ENCODE results near the gene KRTAP12-4. TPM values are rescaled to one million over a fixed set of nuclear protein-coding genes. Genes with fewer than 3 reads are reported as not detected.

KRTAP12-4 gene
- total RNA-seq, 2 experiments from 2014 or later, result not detected

GRCh38 chr21:44619886-44620285, 34.6 kb downstream of the KRTAP12-4 start:
- H3K4me3 Mint-ChIP-seq, result no peak overlapping the region
- H3K27me3 Mint-ChIP-seq (ENCODE audit: low read depth), result peaks cover 4% of the 10 kb centered on the region
- H3K27ac Mint-ChIP-seq, result peak overlapping the region; percentile 10
- H3K4me1 Mint-ChIP-seq (ENCODE audit: low read depth), result peaks cover 33% of the 10 kb centered on the region
- peaks cover 39% of the 10 kb centered on the region for H3K36me3 Mint-ChIP-seq (ENCODE audit: low read depth)
- ChIA-PET CTCF (interaction anchor here (1.3 to 2.1 kb wide), 2 partner anchors 8 to 38 kb away, joined by 3 to 7 read pairs; partner anchors contain the start of gene KRTAP12-3), POLR2A (no interaction called here)
- peaks cover 53% of the 10 kb centered on the region for H3K9me3 Mint-ChIP-seq (ENCODE audit: insufficient read depth)
- no peak for ATAC-seq
- no peak for DNase-seq

GRCh38 chr21:44618909-44619308, 35.5 kb downstream of the KRTAP12-4 start:
- peaks cover 43% of the 10 kb centered on the region for H3K9me3 Mint-ChIP-seq (ENCODE audit: insufficient read depth)
- H3K27ac Mint-ChIP-seq, result peak overlapping the region; percentile 89
- CTCF ChIA-PET, result interaction anchor here (0.7 to 2.1 kb wide), 7 partner anchors 8 to 523 kb away, joined by 3 to 7 read pairs (median 4); partner anchors contain the start of gene KRTAP12-3
- ATAC-seq, result peak; percentile 98
- no peaks in the 10 kb centered on the region for H3K27me3 Mint-ChIP-seq (ENCODE audit: low read depth)
- peaks cover 33% of the 10 kb centered on the region for H3K4me1 Mint-ChIP-seq (ENCODE audit: low read depth)
- peak; percentile 77 for DNase-seq
- H3K36me3 Mint-ChIP-seq (ENCODE audit: low read depth), result peaks cover 33% of the 10 kb centered on the region
- POLR2A ChIA-PET, result interaction anchor here (0.8 to 1.2 kb wide), 2 partner anchors 33 to 34 kb away, joined by 3 to 4 read pairs; no protein-coding TSS in a partner anchor
- peak overlapping the region; percentile 45 for H3K4me3 Mint-ChIP-seq

DNA sequence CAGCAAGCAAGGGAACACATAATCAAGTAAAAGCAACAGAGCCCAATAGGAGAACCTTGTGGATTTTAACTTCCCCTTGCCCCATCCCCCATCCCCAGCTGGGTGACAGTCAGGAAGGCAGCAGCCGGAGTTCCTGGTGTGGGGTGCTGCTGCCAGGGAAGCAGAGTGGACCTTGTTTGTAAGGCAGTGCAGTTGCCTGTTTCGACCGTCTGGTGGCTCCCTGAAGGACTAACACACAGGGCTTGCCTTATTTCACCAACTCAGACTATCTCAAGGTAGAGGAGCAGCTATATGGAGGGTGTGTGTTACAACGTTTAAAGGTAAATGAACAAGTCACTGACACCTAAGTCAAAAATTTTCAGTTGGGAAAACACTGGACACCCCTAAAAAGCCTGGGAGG, 36.0 kb downstream of the KRTAP12-4 start:
- ATAC-seq (peak; percentile 29), DNase-seq (no peak)
- peaks cover 39% of the 10 kb centered on the region for H3K9me3 Mint-ChIP-seq (ENCODE audit: insufficient read depth)
- peaks cover 30% of the 10 kb centered on the region for H3K36me3 Mint-ChIP-seq (ENCODE audit: low read depth)
- ChIA-PET POLR2A (interaction anchor here (0.8 to 1.2 kb wide), 2 partner anchors 33 to 35 kb away, joined by 3 to 4 read pairs; no protein-coding TSS in a partner anchor), CTCF (interaction anchor here (0.8 to 2.1 kb wide), 6 partner anchors 9 to 175 kb away, joined by 3 to 7 read pairs (median 4); partner anchors contain the start of gene KRTAP12-3)
- H3K4me1 Mint-ChIP-seq (ENCODE audit: low read depth), result peaks cover 33% of the 10 kb centered on the region
- H3K27me3 Mint-ChIP-seq (ENCODE audit: low read depth), result no peaks in the 10 kb centered on the region
- H3K27ac Mint-ChIP-seq, result peak overlapping the region; percentile 89
- peak overlapping the region; percentile 45 for H3K4me3 Mint-ChIP-seq

DNA sequence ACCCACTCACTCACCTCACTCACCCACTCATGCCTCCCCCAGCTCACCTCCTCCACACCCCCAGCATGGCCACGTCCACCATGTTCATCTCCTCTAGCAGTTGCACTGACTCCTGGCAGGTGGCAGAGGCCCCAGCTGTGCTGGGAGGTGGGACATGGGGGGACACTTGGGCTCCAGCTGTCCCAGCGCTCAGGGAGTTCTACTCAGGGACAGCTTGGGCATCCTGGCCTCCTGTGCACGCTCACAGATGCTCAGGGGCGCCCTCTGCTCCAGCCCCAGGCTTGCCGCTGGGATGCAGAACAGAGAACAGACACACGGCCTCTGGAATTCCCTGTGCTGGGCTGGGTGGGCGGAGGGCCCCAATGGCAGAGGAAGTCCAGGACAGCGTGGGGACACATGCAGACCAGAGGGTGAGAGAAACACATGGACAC, 37.4 kb downstream of the KRTAP12-4 start:
- H3K4me1 Mint-ChIP-seq (ENCODE audit: low read depth), result peaks cover 33% of the 10 kb centered on the region

DNA sequence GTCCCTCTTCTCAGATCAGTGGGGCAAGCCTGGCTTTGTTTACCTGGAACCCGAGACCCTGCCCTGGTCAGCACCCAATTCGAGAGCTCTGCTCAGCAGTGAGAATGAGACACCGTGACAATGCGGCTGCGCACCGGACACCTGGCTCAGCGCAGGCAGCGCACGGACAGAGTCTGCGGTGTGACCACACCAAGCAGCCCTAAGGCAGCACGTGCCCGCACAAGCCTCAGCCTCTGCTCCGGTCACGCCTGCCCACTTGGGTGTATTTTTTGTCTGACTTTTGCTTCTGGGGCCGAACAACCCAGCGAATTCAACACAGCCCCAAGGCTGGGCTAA, 37.9 kb downstream of the KRTAP12-4 start:
- ChIA-PET CTCF (no interaction called here), POLR2A (no interaction called here)
- Mint-ChIP-seq H3K4me3 (no peak overlapping the region), H3K9me3 (ENCODE audit: insufficient read depth) (peaks cover 28% of the 10 kb centered on the region), H3K4me1 (ENCODE audit: low read depth) (peaks cover 33% of the 10 kb centered on the region), H3K36me3 (ENCODE audit: low read depth) (peaks cover 28% of the 10 kb centered on the region), H3K27ac (no peak overlapping the region), H3K27me3 (ENCODE audit: low read depth) (no peaks in the 10 kb centered on the region)
- DNase-seq, result no peak
- ATAC-seq, result no peak

More for the DNA sequence above, 37.4 kb downstream of the KRTAP12-4 start:
- DNase-seq, result no peak
- Mint-ChIP-seq H3K27ac (no peak overlapping the region), H3K4me3 (no peak overlapping the region), H3K36me3 (ENCODE audit: low read depth) (peaks cover 28% of the 10 kb centered on the region), H3K27me3 (ENCODE audit: low read depth) (no peaks in the 10 kb centered on the region), H3K9me3 (ENCODE audit: insufficient read depth) (peaks cover 28% of the 10 kb centered on the region)
- no peak for ATAC-seq
- CTCF ChIA-PET, result no interaction called here
- POLR2A ChIA-PET, result no interaction called here

DNA sequence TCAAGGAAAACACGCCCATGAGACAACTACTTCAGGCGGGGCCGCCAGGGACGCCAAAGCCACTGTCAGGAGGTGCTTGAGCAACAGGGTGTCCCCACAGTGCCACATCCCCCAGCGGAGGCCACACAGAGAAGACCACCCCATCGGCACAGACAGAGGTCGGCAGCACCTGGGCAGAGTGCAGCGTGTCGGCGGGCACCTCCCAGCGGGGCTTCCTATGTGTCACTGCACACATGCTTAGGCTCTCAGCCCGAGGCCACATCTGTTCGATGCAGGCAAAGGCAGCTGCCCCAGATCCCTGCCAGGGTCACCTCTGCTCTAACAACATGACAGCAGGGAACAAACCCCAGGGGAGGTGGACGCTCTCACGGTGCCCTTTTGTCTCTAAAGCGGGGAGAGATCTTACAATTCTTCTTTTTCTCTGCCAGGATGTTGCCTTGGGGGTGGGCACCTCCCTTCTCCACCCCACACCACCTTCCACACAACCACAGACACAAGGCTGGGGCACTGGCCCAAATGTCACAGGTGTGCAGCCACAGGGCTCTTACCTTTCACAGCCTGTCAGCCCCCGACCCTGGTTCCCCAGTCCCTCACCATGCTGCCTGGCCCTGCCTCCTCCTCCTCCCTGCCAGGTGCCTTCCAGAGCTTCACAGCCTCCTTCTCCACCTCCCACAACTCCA, 38.4 kb downstream of the KRTAP12-4 start:
- peaks cover 28% of the 10 kb centered on the region for H3K36me3 Mint-ChIP-seq (ENCODE audit: low read depth)
- H3K4me1 Mint-ChIP-seq (ENCODE audit: low read depth), result peaks cover 33% of the 10 kb centered on the region
- ChIA-PET POLR2A (no interaction called here), CTCF (no interaction called here)
- H3K9me3 Mint-ChIP-seq (ENCODE audit: insufficient read depth), result peaks cover 32% of the 10 kb centered on the region
- no peaks in the 10 kb centered on the region for H3K27me3 Mint-ChIP-seq (ENCODE audit: low read depth)
- no peak for DNase-seq
- ATAC-seq, result no peak
- H3K27ac Mint-ChIP-seq, result no peak overlapping the region
- H3K4me3 Mint-ChIP-seq, result no peak overlapping the region

- no peak for ATAC-seq
- H3K36me3 Mint-ChIP-seq (ENCODE audit: low read depth), result peaks cover 22% of the 10 kb centered on the region
Measured at GRCh38 chr21:44615466-44615865, 39.0 kb downstream of the KRTAP12-4 start.

DNA sequence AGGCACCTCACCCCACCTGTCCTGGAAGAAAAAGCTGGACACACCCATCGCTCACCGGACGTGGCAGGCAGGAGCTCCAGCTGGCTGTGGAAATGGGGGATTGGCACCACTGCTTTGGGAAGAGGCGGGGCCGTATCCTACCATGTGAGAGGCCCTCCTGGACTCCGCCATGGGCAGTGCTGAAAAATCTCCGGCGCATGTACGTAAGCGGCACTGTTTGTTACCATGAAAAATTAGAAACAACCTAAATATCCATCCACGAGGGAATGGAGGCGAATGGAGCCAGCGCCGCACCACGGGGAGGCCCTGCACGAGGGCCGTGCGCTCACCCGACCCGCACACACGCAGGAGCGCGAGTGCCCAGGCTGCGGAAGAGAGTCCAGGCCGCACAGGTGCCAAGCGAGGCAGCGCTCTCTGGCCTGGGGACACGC, 39.5 kb downstream of the KRTAP12-4 start:
- Mint-ChIP-seq H3K4me1 (ENCODE audit: low read depth) (peaks cover 33% of the 10 kb centered on the region), H3K27me3 (ENCODE audit: low read depth) (no peaks in the 10 kb centered on the region), H3K27ac (no peak overlapping the region), H3K36me3 (ENCODE audit: low read depth) (peaks cover 20% of the 10 kb centered on the region), H3K4me3 (no peak overlapping the region), H3K9me3 (ENCODE audit: insufficient read depth) (peaks cover 32% of the 10 kb centered on the region)
- ATAC-seq, result no peak
- POLR2A ChIA-PET, result no interaction called here
- CTCF ChIA-PET, result no interaction called here
- no peak for DNase-seq

More at GRCh38 chr21:44615466-44615865, 39.0 kb downstream of the KRTAP12-4 start:
- Mint-ChIP-seq H3K4me3 (no peak overlapping the region), H3K9me3 (ENCODE audit: insufficient read depth) (peaks cover 32% of the 10 kb centered on the region), H3K27me3 (ENCODE audit: low read depth) (no peaks in the 10 kb centered on the region), H3K27ac (no peak overlapping the region), H3K4me1 (ENCODE audit: low read depth) (peaks cover 33% of the 10 kb centered on the region)
- ChIA-PET POLR2A (no interaction called here), CTCF (no interaction called here)
- DNase-seq, result no peak

GRCh38 chr21:44614161-44614631, 40.3 kb downstream of the KRTAP12-4 start:
- CTCF ChIA-PET, result no interaction called here

GRCh38 chr21:44613386-44614155, 40.9 kb downstream of the KRTAP12-4 start:
- peaks cover 8% of the 10 kb centered on the region for H3K36me3 Mint-ChIP-seq (ENCODE audit: low read depth)
- ChIA-PET POLR2A (no interaction called here), CTCF (no interaction called here)
- ATAC-seq, result no peak
- peaks cover 19% of the 10 kb centered on the region for H3K4me1 Mint-ChIP-seq (ENCODE audit: low read depth)
- H3K4me3 Mint-ChIP-seq, result no peak overlapping the region
- no peaks in the 10 kb centered on the region for H3K27me3 Mint-ChIP-seq (ENCODE audit: low read depth)
- peaks cover 27% of the 10 kb centered on the region for H3K9me3 Mint-ChIP-seq (ENCODE audit: insufficient read depth)
- no peak for DNase-seq
- H3K27ac Mint-ChIP-seq, result no peak overlapping the region

More at GRCh38 chr21:44614161-44614631, 40.3 kb downstream of the KRTAP12-4 start:
- Mint-ChIP-seq H3K4me3 (no peak overlapping the region), H3K9me3 (ENCODE audit: insufficient read depth) (peaks cover 32% of the 10 kb centered on the region), H3K4me1 (ENCODE audit: low read depth) (peaks cover 26% of the 10 kb centered on the region), H3K27ac (no peak overlapping the region), H3K27me3 (ENCODE audit: low read depth) (no peaks in the 10 kb centered on the region), H3K36me3 (ENCODE audit: low read depth) (peaks cover 15% of the 10 kb centered on the region)
- DNase-seq (no peak), ATAC-seq (no peak)
- POLR2A ChIA-PET, result no interaction called here

DNA sequence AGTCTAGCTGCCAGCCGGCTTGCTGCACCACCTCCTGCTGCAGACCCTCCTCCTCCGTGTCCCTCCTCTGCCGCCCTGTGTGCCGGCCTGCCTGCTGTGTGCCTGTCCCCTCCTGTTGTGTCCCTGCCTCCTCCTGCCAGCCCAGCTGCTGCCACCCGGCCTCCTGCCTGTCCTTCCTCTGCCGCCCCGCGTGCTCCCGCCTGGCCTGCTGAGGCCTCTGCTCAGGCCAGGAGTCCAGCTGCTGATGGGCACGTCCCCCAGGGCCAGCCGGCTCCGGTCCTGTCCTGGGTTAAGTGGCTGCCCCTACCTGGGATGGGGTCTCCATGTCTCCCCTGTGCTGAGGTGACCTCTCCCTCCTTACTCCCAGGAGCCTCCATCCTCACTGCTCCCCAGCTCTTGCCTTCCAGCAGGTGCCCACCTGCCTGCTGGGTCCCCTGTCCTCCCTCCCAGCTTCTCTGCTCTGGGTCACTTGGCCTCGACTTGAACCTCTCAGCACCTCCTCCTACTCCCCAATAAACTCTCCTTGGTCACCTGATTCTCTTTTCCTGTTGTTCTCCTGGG, 41.7 kb downstream of the KRTAP12-4 start:
- no peak overlapping the region for H3K27ac Mint-ChIP-seq
- ATAC-seq, result no peak
- H3K9me3 Mint-ChIP-seq (ENCODE audit: insufficient read depth), result peaks cover 22% of the 10 kb centered on the region
- H3K4me1 Mint-ChIP-seq (ENCODE audit: low read depth), result peaks cover 12% of the 10 kb centered on the region
- CTCF ChIA-PET, result no interaction called here
- no peak for DNase-seq
- peaks cover 1% of the 10 kb centered on the region for H3K27me3 Mint-ChIP-seq (ENCODE audit: low read depth)
- no peak overlapping the region for H3K4me3 Mint-ChIP-seq
- H3K36me3 Mint-ChIP-seq (ENCODE audit: low read depth), result peaks cover 3% of the 10 kb centered on the region
- POLR2A ChIA-PET, result no interaction called here

DNA sequence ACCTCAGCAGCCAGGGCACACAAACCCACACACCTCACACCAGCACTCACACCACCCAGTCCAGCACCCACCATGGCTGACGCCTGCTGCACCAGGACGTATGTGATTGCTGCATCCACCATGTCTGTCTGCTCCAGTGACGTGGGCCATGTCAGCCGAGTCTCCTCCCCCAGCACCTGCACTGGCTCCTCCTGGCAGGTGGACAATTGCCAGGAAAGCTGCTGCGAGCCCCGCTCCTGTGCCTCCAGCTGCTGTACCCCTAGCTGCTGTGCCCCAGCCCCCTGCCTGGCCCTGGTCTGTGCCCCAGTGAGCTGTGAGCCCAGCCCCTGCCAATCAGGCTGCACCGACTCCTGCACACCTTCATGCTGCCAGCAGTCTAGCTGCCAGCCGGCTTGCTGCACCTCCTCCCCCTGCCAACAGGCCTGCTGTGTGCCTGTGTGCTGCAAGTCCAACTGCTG, 42.4 kb downstream of the KRTAP12-4 start, which contains the start of gene KRTAP10-8:
Gene KRTAP10-8 (plus strand): TSS at position 51 of the 458 bp plus-strand sequence. CDS start 22 bp downstream, at position 73.
- Mint-ChIP-seq H3K36me3 (ENCODE audit: low read depth) (peaks cover 3% of the 10 kb centered on the region), H3K4me1 (ENCODE audit: low read depth) (peaks cover 9% of the 10 kb centered on the region), H3K27ac (no peak within 1 kb of the TSS), H3K27me3 (ENCODE audit: low read depth) (peaks cover 2% of the 10 kb centered on the region), H3K9me3 (ENCODE audit: insufficient read depth) (peaks cover 22% of the 10 kb centered on the region), H3K4me3 (no peak within 1 kb of the TSS)
- POLR2A ChIA-PET, result no interaction called here
- DNase-seq, result no peak
- CTCF ChIA-PET, result no interaction called here
- no peak for ATAC-seq

All from activated CD8-positive, alpha-beta T cell treated with anti-CD3 and anti-CD28 coated beads, Interleukin-2, amount 10 ng/mL, durations not matched to agents 7 days and 5 days (primary cell).